HepG2 (cell line): Measurements from ENCODE around the gene RNF8.

Experiments
- ARNT2 ChIP-seq: sonication (generic); formaldehyde crosslinking; IDR thresholded peaks from 2 replicates; pipeline ENCODE4 v1.8.0; 2022; ENCODE audit warnings: mild to moderate bottlenecking, low read depth, missing genetic modification reagents, moderate library complexity
- CTCF ChIP-seq: sonication (generic); formaldehyde crosslinking; IDR thresholded peaks from 2 replicates; pipeline ENCODE4 v1.5.0; 2020; ENCODE audit warnings: mild to moderate bottlenecking, missing genetic modification reagents, moderate library complexity
- E2F1 ChIP-seq: sonication (generic); formaldehyde crosslinking; IDR thresholded peaks from 2 replicates; pipeline ENCODE4 v1.5.0; 2020; ENCODE audit warnings: missing genetic modification reagents
- KLF13 ChIP-seq: sonication (generic); formaldehyde crosslinking; IDR thresholded peaks from 2 replicates; pipeline ENCODE4 v1.4.0; 2020; ENCODE audit warnings: mild to moderate bottlenecking, missing genetic modification reagents
- NFE2L2 ChIP-seq: fragments of 150-350 bp; IDR thresholded peaks from 2 replicates; pipeline ENCODE4 v1.6.1; 2014; ENCODE audit warnings: low read length
- RNF2 ChIP-seq: fragments of 450-650 bp; conservative IDR thresholded peaks from 2 replicates; pipeline ENCODE4 v1.6.1; 2016; ENCODE audit warnings: low read depth
- RXRA ChIP-seq: sonication (generic); formaldehyde crosslinking; IDR thresholded peaks from 2 replicates; pipeline ENCODE4 v1.5.1; 2020; ENCODE audit warnings: missing genetic modification reagents
- ZBTB46 ChIP-seq: sonication (generic); formaldehyde crosslinking; IDR thresholded peaks from 2 replicates; pipeline ENCODE4 v1.4.0; 2020; ENCODE audit warnings: mild to moderate bottlenecking, missing genetic modification reagents, borderline replicate concordance
- ZNF121 ChIP-seq: sonication (generic); formaldehyde crosslinking; IDR thresholded peaks from 2 replicates; pipeline ENCODE4 v1.5.0; 2020; ENCODE audit warnings: mild to moderate bottlenecking, missing genetic modification reagents
- ZNF124 ChIP-seq: sonication (generic); formaldehyde crosslinking; IDR thresholded peaks from 2 replicates; pipeline ENCODE4 v1.4.0; 2020; ENCODE audit warnings: missing genetic modification reagents
- ZNF496 ChIP-seq: sonication (generic); formaldehyde crosslinking; IDR thresholded peaks from 2 replicates; pipeline ENCODE4 v1.8.1; 2023; ENCODE audit warnings: mild to moderate bottlenecking, moderate library complexity, missing genetic modification reagents; ENCODE audit not compliant: insufficient replicate concordance

GRCh38 chr6:37435373-37435772 is 81.6 kb downstream of the RNF8 start:
- TF ChIP-seq ARNT2 (no peak), KLF13 (no peak), ZNF121 (no peak), RNF2 (no peak), RXRA (CRISPR knock-in tag) (no peak), CTCF (CRISPR knock-in tag) (no peak), ZNF496 (CRISPR knock-in tag) (no peak), NFE2L2 (no peak), ZBTB46 (no peak), E2F1 (CRISPR knock-in tag) (no peak), ZNF124 (CRISPR knock-in tag) (no peak)
